ENCODE measurements around the gene LZIC. TPM values are rescaled to one million over a fixed set of nuclear protein-coding genes. Genes with fewer than 3 reads are reported as not detected.

Gene LZIC
- total RNA-seq, 1 experiment from 2014 or later = 37.9 TPM

DNA sequence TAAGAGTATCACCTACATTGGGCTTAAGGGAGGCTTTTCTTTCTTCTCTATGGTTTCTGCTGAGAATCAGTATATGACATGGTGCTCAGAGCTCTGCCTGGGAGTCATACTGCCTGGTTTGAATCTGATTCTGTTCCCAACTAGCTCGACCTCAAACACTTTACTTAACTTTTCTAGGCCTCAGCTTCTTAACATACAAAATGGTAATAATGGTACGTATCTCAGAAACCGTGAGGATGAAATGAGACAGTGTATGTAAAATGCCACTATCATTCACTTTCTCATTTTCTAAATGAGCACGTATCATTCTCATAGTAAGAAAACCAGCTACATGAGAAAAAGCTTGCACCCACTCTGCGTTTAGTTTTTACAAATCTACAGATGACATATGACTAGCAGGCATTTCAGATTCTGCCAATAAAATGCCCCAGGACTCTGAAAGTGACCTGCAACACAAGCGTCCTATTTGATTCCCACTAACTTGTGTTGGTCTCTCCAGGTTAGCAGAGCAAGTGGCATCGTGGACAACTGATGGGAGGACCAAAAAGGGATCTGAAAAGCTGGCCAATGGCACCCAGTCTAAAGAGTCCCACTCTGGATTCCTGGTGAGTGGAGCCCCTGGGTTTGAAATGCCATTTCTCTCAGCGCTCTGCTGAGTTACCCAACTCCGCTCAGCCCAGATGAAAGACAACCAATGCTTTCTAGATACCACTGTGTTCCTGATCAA is 39.2 kb downstream of the LZIC start:
- no peaks in the 10 kb centered on the region for H3K27me3 ChIP-seq (ENCODE audit: control insufficient read depth, insufficient read depth, low read length)
- peaks cover 32% of the 10 kb centered on the region for H3K4me1 ChIP-seq (ENCODE audit: control insufficient read depth, insufficient read depth, low read length)
- intact Hi-C loops (cut with micrococcal nuclease; ENCODE audit: unreplicated experiment) = no loop called here
- no peak overlapping the region for H3K27ac ChIP-seq (ENCODE audit: low read length)
- ChIA-PET CTCF (interaction anchor here (0.6 kb wide), 1 partner anchor 13 kb away, joined by 13 read pairs; no protein-coding TSS in a partner anchor), POLR2A (interaction anchor here (1.1 kb wide), 1 partner anchor 11 kb away, joined by 5 read pairs; no protein-coding TSS in a partner anchor)
- DNase-seq (ENCODE audit: low read depth, low spot score) (no peak), ATAC-seq (no peak)
- in situ Hi-C loops (cut with HindIII; ENCODE audit: low pct_unique_long_range_greater_than_20kb, low sequenced_read_pairs) = no loop called here
- TF ChIP-seq, protein P1, sequence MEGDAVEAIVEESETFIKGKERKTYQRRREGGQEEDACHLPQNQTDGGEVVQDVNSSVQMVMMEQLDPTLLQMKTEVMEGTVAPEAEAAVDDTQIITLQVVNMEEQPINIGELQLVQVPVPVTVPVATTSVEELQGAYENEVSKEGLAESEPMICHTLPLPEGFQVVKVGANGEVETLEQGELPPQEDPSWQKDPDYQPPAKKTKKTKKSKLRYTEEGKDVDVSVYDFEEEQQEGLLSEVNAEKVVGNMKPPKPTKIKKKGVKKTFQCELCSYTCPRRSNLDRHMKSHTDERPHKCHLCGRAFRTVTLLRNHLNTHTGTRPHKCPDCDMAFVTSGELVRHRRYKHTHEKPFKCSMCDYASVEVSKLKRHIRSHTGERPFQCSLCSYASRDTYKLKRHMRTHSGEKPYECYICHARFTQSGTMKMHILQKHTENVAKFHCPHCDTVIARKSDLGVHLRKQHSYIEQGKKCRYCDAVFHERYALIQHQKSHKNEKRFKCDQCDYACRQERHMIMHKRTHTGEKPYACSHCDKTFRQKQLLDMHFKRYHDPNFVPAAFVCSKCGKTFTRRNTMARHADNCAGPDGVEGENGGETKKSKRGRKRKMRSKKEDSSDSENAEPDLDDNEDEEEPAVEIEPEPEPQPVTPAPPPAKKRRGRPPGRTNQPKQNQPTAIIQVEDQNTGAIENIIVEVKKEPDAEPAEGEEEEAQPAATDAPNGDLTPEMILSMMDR (IDR thresholded peaks at IDR 0.05) = no peak
- TF ChIP-seq SIN3A (IDR thresholded peaks at IDR 0.05; ENCODE audit: borderline replicate concordance, insufficient read depth, low read depth, low read length) = no peak
- TF ChIP-seq TCF7L2 (IDR thresholded peaks at IDR 0.05; ENCODE audit: low read depth, low read length) = no peak
- no peak for TF ChIP-seq POLR2AphosphoS5 (IDR thresholded peaks at IDR 0.05; ENCODE audit: low read depth, low read length)
- TF ChIP-seq, protein P2, sequence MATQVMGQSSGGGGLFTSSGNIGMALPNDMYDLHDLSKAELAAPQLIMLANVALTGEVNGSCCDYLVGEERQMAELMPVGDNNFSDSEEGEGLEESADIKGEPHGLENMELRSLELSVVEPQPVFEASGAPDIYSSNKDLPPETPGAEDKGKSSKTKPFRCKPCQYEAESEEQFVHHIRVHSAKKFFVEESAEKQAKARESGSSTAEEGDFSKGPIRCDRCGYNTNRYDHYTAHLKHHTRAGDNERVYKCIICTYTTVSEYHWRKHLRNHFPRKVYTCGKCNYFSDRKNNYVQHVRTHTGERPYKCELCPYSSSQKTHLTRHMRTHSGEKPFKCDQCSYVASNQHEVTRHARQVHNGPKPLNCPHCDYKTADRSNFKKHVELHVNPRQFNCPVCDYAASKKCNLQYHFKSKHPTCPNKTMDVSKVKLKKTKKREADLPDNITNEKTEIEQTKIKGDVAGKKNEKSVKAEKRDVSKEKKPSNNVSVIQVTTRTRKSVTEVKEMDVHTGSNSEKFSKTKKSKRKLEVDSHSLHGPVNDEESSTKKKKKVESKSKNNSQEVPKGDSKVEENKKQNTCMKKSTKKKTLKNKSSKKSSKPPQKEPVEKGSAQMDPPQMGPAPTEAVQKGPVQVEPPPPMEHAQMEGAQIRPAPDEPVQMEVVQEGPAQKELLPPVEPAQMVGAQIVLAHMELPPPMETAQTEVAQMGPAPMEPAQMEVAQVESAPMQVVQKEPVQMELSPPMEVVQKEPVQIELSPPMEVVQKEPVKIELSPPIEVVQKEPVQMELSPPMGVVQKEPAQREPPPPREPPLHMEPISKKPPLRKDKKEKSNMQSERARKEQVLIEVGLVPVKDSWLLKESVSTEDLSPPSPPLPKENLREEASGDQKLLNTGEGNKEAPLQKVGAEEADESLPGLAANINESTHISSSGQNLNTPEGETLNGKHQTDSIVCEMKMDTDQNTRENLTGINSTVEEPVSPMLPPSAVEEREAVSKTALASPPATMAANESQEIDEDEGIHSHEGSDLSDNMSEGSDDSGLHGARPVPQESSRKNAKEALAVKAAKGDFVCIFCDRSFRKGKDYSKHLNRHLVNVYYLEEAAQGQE (IDR thresholded peaks at IDR 0.05; ENCODE audit: insufficient read depth in 1 of 2, low read depth in 2 of 2, low read length in 1 of 2) = no peak
- H3K9me3 ChIP-seq (ENCODE audit: control insufficient read depth, insufficient read depth, low read depth, low read length) = no peaks in the 10 kb centered on the region
- H3K36me3 ChIP-seq (ENCODE audit: control insufficient read depth, insufficient read depth, low read length) = no peaks in the 10 kb centered on the region
- BruUV-seq (replicated peaks) = no TSS peak
- no peak overlapping the region for H3K4me3 ChIP-seq (ENCODE audit: low read depth in 2 of 2, low read length in 2 of 2)

DNA sequence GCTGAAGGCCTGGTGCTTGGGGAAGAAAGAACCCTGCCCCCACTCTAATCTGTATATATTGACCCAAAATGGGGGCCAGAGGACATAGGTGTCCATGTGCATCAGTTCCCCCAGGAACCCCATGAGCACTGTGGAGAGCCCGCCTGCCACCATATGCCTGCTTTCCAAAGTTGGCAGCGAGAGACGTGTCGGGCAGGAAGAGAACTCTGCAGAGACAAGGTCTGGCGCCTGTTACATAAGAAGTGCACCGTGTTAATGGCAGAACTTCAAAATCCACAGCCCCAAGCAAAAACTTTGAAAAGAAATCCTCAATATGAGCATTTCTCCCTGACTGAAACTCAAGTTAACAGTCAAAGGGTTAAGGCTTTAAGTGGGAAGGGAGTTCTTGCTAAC is 41.1 kb downstream of the LZIC start:
- intact Hi-C loops (cut with micrococcal nuclease; ENCODE audit: unreplicated experiment) = no loop called here
- DNase-seq (ENCODE audit: low read depth, low spot score) (no peak), ATAC-seq (no peak)
- Histone ChIP-seq H3K36me3 (ENCODE audit: control insufficient read depth, insufficient read depth, low read length) (no peaks in the 10 kb centered on the region), H3K9me3 (ENCODE audit: control insufficient read depth, insufficient read depth, low read depth, low read length) (no peaks in the 10 kb centered on the region), H3K27ac (ENCODE audit: low read length) (0 out of 2 replicates have a peak overlapping the region, but pooled peaks have one; percentile 8), H3K4me3 (ENCODE audit: low read depth in 2 of 2, low read length in 2 of 2) (no peak overlapping the region), H3K27me3 (ENCODE audit: control insufficient read depth, insufficient read depth, low read length) (no peaks in the 10 kb centered on the region), H3K4me1 (ENCODE audit: control insufficient read depth, insufficient read depth, low read length) (peaks cover 32% of the 10 kb centered on the region)
- ChIA-PET CTCF (no interaction called here), POLR2A (interaction anchor here (0.7 kb wide), 1 partner anchor 493 kb away, joined by 7 read pairs; no protein-coding TSS in a partner anchor)
- TF ChIP-seq SIN3A (IDR thresholded peaks at IDR 0.05; ENCODE audit: borderline replicate concordance, insufficient read depth, low read depth, low read length) = no peak
- TF ChIP-seq POLR2AphosphoS5 (IDR thresholded peaks at IDR 0.05; ENCODE audit: low read depth, low read length) = no peak
- TF ChIP-seq, protein P1 (IDR thresholded peaks at IDR 0.05) = no peak
- no peak for TF ChIP-seq TCF7L2 (IDR thresholded peaks at IDR 0.05; ENCODE audit: low read depth, low read length)
- TF ChIP-seq, protein P2 (IDR thresholded peaks at IDR 0.05; ENCODE audit: insufficient read depth in 1 of 2, low read depth in 2 of 2, low read length in 1 of 2) = no peak
- no TSS peak for BruUV-seq (replicated peaks)
- in situ Hi-C loops (cut with HindIII; ENCODE audit: low pct_unique_long_range_greater_than_20kb, low sequenced_read_pairs) = no loop called here

All from Panc1 (cell line).